Loucy (cell line): ENCODE measurements around the gene PABPC1L.
A peak's percentile ranks its signal among the peaks of the same experiment; 100 is the strongest.

Experiments used
- H2AFZ ChIP-seq: fragments of 200-600 bp; sonication (generic); 2 replicates; pipeline ENCODE4 v1.6.0; 2016; ENCODE audit warnings: antibody characterized with exemption, mild to moderate bottlenecking, low read length, moderate library complexity
- H3F3A ChIP-seq: fragments of 200-600 bp; 2 replicates; pipeline ENCODE4 v1.6.0; 2016; ENCODE audit warnings: antibody characterized with exemption, low read depth, mild to moderate bottlenecking
- H3K27me3 ChIP-seq: fragments of 200-600 bp; sonication (generic); 2 replicates; pipeline ENCODE4 v1.6.1; 2014; ENCODE audit warnings: low read length, mild to moderate bottlenecking; ENCODE audit not compliant: insufficient read depth, poor library complexity, severe bottlenecking
- H3K36me3 ChIP-seq: fragments of 200-600 bp; sonication (generic); 2 replicates; pipeline ENCODE4 v1.6.1; 2016; ENCODE audit warnings: low read length; ENCODE audit not compliant: insufficient read depth
- H3K4me1 ChIP-seq: fragments of 200-600 bp; sonication (generic); 2 replicates; pipeline ENCODE4 v1.5.1; 2014; ENCODE audit warnings: low read length, mild to moderate bottlenecking; ENCODE audit not compliant: insufficient read depth, poor library complexity, severe bottlenecking
- H3K4me2 ChIP-seq: fragments of 200-600 bp; sonication (generic); 2 replicates; pipeline ENCODE4 v1.6.0; 2014; ENCODE audit warnings: antibody characterized with exemption, low read length, low read depth, mild to moderate bottlenecking; ENCODE audit not compliant: poor library complexity, severe bottlenecking
- H3K4me3 ChIP-seq: fragments of 200-600 bp; sonication (generic); 2 replicates; pipeline ENCODE4 v1.5.1; 2014; ENCODE audit warnings: low read length, mild to moderate bottlenecking, mixed read lengths; ENCODE audit not compliant: poor library complexity, severe bottlenecking
- H3K79me2 ChIP-seq: fragments of 200-600 bp; sonication (generic); 2 replicates; pipeline ENCODE4 v1.6.1; 2014; ENCODE audit warnings: low read length; ENCODE audit not compliant: insufficient read depth
- H3K9ac ChIP-seq: fragments of 200-600 bp; sonication (generic); 2 replicates; pipeline ENCODE4 v1.6.0; 2014; ENCODE audit warnings: mild to moderate bottlenecking, low read depth, low read length, moderate library complexity; ENCODE audit not compliant: poor library complexity, severe bottlenecking
- H3K9me2 ChIP-seq: fragments of 200-600 bp; sonication (generic); replicated peaks from 2 replicates; pipeline ENCODE4 v1.6.1; 2016; ENCODE audit warnings: low read depth, low read length, mixed read lengths
- H3K9me3 ChIP-seq: fragments of 200-600 bp; sonication (generic); 2 replicates; pipeline ENCODE4 v1.6.1; 2014; ENCODE audit warnings: mild to moderate bottlenecking, antibody characterized with exemption, low read length, low read depth; ENCODE audit not compliant: insufficient read depth
- H4K20me1 ChIP-seq: fragments of 200-600 bp; sonication (generic); 2 replicates; pipeline ENCODE4 v1.6.0; 2014; ENCODE audit warnings: antibody characterized with exemption, low read length, mild to moderate bottlenecking; ENCODE audit not compliant: insufficient read depth, poor library complexity, severe bottlenecking
- EZH2phosphoT487 ChIP-seq: fragments of 200-600 bp; IDR thresholded peaks from 2 replicates; pipeline ENCODE4 v1.6.1; 2018; ENCODE audit warnings: antibody characterized with exemption, mild to moderate bottlenecking, moderate library complexity, borderline replicate concordance
- TF ChIP-seq, protein P1 (sequence below): fragments of 200-600 bp; sonication (generic); conservative IDR thresholded peaks from 2 replicates; pipeline ENCODE4 v1.5.1; 2014; ENCODE audit warnings: mild to moderate bottlenecking, antibody characterized with exemption, low read length

Gene PABPC1L

DNA sequence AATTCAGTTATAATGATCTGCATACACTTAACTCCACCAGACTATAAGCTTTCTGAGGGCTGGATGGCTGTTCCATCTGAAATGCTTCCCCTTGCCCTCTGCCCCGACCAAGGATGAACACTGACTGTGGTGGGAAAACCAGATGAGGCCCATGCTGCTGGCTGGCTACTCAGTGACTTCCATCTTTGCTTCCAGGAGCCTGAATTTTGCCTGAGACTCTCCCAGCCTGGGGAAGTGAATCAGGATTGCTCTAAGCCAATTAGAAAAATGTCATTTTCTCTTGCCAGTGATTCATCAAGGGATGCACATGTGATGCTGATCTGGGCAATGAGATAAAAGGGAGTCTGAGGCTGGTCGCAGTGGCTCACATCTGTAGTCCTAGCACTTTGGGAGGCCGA is 52.0 kb downstream of the PABPC1L start:
- Histone ChIP-seq H3K79me2 (peaks cover 38% of the 10 kb centered on the region), H3F3A (no peaks in the 10 kb centered on the region), H3K9me3 (no peaks in the 10 kb centered on the region), H3K4me2 (peak overlapping the region; percentile 88), H3K27me3 (no peaks in the 10 kb centered on the region), H3K4me3 (no peak overlapping the region), H3K9me2 (no peaks in the 10 kb centered on the region), H3K4me1 (peaks cover 35% of the 10 kb centered on the region), H4K20me1 (peaks cover 18% of the 10 kb centered on the region), H2AFZ (no peak overlapping the region), H3K9ac (peak overlapping the region; percentile 83), H3K36me3 (no peaks in the 10 kb centered on the region)
- TF ChIP-seq, protein P1, sequence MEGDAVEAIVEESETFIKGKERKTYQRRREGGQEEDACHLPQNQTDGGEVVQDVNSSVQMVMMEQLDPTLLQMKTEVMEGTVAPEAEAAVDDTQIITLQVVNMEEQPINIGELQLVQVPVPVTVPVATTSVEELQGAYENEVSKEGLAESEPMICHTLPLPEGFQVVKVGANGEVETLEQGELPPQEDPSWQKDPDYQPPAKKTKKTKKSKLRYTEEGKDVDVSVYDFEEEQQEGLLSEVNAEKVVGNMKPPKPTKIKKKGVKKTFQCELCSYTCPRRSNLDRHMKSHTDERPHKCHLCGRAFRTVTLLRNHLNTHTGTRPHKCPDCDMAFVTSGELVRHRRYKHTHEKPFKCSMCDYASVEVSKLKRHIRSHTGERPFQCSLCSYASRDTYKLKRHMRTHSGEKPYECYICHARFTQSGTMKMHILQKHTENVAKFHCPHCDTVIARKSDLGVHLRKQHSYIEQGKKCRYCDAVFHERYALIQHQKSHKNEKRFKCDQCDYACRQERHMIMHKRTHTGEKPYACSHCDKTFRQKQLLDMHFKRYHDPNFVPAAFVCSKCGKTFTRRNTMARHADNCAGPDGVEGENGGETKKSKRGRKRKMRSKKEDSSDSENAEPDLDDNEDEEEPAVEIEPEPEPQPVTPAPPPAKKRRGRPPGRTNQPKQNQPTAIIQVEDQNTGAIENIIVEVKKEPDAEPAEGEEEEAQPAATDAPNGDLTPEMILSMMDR = no peak
- TF ChIP-seq EZH2phosphoT487 = no peak

DNA sequence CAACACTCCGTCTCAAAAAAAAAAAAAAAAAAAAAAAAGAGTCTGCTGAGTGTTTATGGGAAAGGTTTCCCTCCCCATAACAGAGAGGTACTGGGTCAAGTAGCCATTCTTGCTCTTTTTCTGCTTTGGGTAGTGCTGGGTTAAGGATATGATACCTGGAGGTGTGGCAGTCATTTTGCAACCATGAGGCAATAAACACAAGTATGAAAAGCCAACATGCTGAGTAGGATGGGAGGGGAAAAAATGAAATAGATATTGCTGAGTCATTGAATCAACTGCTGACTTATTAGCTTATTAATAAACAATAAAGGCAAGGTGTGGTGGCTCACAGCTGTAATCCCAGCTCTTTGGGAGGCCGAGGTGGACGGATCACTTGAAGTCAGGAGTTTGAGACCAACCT is 52.6 kb downstream of the PABPC1L start:
- H3K79me2 ChIP-seq = peaks cover 38% of the 10 kb centered on the region
- H4K20me1 ChIP-seq = peaks cover 20% of the 10 kb centered on the region
- H3K36me3 ChIP-seq = no peaks in the 10 kb centered on the region
- no peaks in the 10 kb centered on the region for H3F3A ChIP-seq
- H3K4me3 ChIP-seq = no peak overlapping the region
- H3K9ac ChIP-seq = no peak overlapping the region
- H3K9me3 ChIP-seq = no peaks in the 10 kb centered on the region
- H3K4me2 ChIP-seq = no peak overlapping the region
- H3K27me3 ChIP-seq = no peaks in the 10 kb centered on the region
- TF ChIP-seq EZH2phosphoT487 = no peak
- TF ChIP-seq, protein P1 = no peak
- H3K9me2 ChIP-seq = no peaks in the 10 kb centered on the region
- H3K4me1 ChIP-seq = peaks cover 39% of the 10 kb centered on the region
- H2AFZ ChIP-seq = no peak overlapping the region

DNA sequence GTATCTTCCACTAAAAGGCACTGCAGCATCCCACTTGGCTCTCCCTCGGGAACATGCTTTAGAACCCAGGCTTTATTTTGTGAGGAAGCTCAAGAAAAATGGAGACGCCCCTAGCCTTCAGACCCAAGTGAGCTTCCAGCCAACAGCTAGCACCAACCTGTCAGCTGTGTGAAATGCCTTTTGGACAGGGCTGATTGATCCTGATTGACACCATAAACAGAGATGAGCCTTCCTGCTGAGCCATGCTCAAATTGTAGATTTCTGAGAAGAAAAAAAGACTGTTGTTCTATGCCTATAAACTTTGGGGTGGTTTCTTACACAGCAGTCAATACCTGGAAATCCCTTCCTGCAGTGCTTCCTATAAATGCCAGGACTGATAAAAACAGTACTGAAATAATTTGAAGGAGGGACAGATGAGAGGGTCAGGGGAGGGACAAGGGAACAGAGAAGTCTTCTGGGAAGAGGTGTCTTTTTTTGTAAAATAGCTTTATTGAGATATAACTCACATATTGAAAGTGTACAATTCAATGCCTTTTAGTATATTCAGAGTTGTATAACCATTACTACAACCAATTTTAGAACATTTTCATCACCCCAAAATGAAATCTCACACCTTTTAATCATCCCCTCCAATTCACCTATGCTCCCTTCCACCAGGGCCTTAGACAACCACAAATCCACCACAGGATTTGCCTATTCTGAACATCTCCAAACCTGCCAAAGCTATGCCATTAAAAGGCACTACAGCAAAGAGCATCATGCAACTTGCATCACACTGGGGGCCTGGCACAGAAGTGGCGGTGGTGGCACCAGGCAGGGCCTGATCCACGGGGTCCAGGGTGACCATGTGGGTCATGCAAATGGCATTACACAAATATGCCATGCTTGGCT is 53.7 kb downstream of the PABPC1L start:
- H3K4me2 ChIP-seq = no peak overlapping the region
- no peak for TF ChIP-seq EZH2phosphoT487
- TF ChIP-seq, protein P1 = no peak
- H3K4me3 ChIP-seq = no peak overlapping the region
- peaks cover 38% of the 10 kb centered on the region for H3K79me2 ChIP-seq
- no peaks in the 10 kb centered on the region for H3K36me3 ChIP-seq
- no peaks in the 10 kb centered on the region for H3K27me3 ChIP-seq
- H4K20me1 ChIP-seq = peaks cover 22% of the 10 kb centered on the region
- H2AFZ ChIP-seq = no peak overlapping the region
- H3K4me1 ChIP-seq = peaks cover 43% of the 10 kb centered on the region
- H3K9me2 ChIP-seq = no peaks in the 10 kb centered on the region
- H3F3A ChIP-seq = no peaks in the 10 kb centered on the region
- no peak overlapping the region for H3K9ac ChIP-seq
- H3K9me3 ChIP-seq = no peaks in the 10 kb centered on the region
